ENCODE results near the gene IFT27.

DNA sequence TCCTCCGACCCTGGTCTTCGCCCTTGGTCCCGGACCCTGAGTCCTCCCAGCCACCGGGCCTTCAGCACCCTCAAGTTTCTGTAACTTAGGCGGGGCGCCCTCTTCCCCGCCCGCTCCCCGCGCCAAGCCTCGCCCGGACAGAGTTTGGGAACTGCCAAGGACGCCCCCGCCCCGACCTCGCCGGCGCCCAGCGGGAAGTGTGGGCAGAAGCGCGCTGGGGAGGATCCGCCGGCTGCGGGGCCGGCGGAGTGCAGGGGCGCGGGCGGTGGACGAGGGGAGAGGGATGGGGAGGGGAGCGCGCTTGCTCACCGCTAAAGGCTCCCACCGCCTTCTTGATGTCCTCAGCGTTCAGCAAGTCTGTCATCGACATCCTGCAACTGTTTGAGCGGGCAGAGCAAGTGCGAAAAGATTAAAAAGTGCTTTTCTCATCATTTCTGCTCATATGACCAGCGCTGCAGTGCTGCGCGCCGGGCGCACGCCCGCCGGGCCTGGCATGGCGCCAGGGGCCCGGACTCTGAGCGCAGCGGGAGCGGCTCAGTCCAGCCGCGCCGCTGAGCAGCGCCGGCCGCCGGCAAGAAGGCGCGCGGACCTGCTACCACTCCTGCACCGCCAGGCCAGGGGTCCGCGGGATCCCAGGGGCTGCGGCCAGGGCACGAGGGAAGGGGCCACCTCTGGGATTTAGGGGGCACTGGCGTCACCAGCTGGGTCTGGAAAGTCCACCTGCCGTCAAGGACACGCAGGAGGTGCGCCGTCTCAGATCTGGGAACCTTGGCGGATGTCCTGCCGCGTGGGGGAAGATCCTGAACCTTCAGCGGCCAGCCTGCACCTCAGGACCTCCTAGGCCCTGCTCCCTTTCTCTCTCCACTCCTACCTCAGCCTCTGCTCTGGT lies 41.0 kb upstream of the IFT27 start, which contains the start of gene PVALB:
- TF ChIP-seq CTCF (IDR thresholded peaks at IDR 0.05; ENCODE audit: low read depth, low read length, poor library complexity, severe bottlenecking) (no peak), EZH2phosphoT487 (IDR thresholded peaks at IDR 0.05; ENCODE audit: borderline replicate concordance, low read length) (no peak)

All from DOHH2 (cell line).